Measurements from ENCODE around the gene CTXN1.

Gene CTXN1

DNA sequence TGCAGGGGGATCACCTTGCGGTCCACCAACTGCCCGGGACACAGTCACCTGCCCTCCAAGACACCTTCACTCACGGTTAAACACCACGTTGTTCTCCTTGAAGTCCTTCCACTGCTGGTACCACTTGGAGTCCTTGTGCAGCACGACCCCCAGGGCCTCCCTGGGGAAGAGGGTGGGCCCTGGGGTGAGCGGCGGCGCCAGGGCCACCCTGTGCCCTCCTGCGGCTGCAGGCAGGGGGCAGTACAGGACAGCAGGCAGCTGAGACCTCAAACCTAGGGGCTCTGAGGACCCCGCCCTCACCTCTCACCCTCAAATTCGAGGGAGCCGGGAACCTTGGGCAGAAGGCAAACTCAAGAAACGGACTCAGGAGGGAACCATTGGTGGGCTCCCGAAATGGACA lies 7.5 kb upstream of the CTXN1 start:
- Histone ChIP-seq H4K20me1 (ENCODE audit: insufficient read depth, low read length) (0 out of 2 replicates have a peak, but pooled peaks cover 3% of the 10 kb centered on the region), H3K4me3 (ENCODE audit: low read length) (no peak overlapping the region), H3K27me3 (ENCODE audit: low read depth, low read length) (no peaks in the 10 kb centered on the region), H3K27ac (ENCODE audit: low read length) (no peak overlapping the region), H3K36me3 (replicated peaks; ENCODE audit: low read depth, low read length) (peaks cover 58% of the 10 kb centered on the region), H3K9ac (ENCODE audit: low read length) (no peak overlapping the region), H3K79me2 (ENCODE audit: low read length) (no peaks in the 10 kb centered on the region; the same call in 1 of the 2 replicates), H3K9me3 (ENCODE audit: insufficient read depth, low read length) (no peaks in the 10 kb centered on the region), H2AFZ (ENCODE audit: low read depth, low read length) (no peak overlapping the region), H3K4me1 (ENCODE audit: low read length) (no peaks in the 10 kb centered on the region), H3K4me2 (ENCODE audit: low read length) (no peak overlapping the region)
- TF ChIP-seq, protein P1, sequence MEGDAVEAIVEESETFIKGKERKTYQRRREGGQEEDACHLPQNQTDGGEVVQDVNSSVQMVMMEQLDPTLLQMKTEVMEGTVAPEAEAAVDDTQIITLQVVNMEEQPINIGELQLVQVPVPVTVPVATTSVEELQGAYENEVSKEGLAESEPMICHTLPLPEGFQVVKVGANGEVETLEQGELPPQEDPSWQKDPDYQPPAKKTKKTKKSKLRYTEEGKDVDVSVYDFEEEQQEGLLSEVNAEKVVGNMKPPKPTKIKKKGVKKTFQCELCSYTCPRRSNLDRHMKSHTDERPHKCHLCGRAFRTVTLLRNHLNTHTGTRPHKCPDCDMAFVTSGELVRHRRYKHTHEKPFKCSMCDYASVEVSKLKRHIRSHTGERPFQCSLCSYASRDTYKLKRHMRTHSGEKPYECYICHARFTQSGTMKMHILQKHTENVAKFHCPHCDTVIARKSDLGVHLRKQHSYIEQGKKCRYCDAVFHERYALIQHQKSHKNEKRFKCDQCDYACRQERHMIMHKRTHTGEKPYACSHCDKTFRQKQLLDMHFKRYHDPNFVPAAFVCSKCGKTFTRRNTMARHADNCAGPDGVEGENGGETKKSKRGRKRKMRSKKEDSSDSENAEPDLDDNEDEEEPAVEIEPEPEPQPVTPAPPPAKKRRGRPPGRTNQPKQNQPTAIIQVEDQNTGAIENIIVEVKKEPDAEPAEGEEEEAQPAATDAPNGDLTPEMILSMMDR (IDR thresholded peaks at IDR 0.05; ENCODE audit: low read depth, low read length), result peak; percentile 34
- no peak for TF ChIP-seq EZH2phosphoT487 (IDR thresholded peaks at IDR 0.05; ENCODE audit: low read depth)

DNA sequence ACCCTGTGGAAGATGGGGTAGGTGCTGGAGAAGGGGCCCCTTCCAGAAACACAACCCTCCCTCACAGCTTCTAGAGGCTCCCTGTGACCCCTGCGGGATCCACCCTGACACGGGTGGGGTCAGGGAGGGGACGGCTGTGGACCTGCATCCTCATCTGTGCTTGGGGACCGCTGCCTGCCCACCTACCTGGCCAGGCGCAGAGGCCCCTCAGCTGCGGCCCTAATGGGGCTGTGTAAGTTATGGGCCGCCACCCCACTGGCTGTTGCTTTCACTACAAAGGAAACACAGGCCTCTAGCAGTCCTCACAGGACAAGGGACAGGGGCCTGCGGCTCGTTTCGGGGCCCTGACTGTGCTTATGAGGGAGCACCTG lies 7.0 kb upstream of the CTXN1 start:
- Histone ChIP-seq H3K4me3 (ENCODE audit: low read length) (no peak overlapping the region), H2AFZ (ENCODE audit: low read depth, low read length) (no peak overlapping the region), H4K20me1 (ENCODE audit: insufficient read depth, low read length) (0 out of 2 replicates have a peak, but pooled peaks cover 3% of the 10 kb centered on the region), H3K9ac (ENCODE audit: low read length) (no peak overlapping the region), H3K27ac (ENCODE audit: low read length) (no peak overlapping the region), H3K36me3 (replicated peaks; ENCODE audit: low read depth, low read length) (peaks cover 58% of the 10 kb centered on the region), H3K4me1 (ENCODE audit: low read length) (no peaks in the 10 kb centered on the region), H3K79me2 (ENCODE audit: low read length) (no peaks in the 10 kb centered on the region; the same call in 1 of the 2 replicates), H3K9me3 (ENCODE audit: insufficient read depth, low read length) (no peaks in the 10 kb centered on the region), H3K27me3 (ENCODE audit: low read depth, low read length) (no peaks in the 10 kb centered on the region), H3K4me2 (ENCODE audit: low read length) (no peak overlapping the region)
- TF ChIP-seq, protein P1 (IDR thresholded peaks at IDR 0.05; ENCODE audit: low read depth, low read length), result no peak
- no peak for TF ChIP-seq EZH2phosphoT487 (IDR thresholded peaks at IDR 0.05; ENCODE audit: low read depth)

DNA sequence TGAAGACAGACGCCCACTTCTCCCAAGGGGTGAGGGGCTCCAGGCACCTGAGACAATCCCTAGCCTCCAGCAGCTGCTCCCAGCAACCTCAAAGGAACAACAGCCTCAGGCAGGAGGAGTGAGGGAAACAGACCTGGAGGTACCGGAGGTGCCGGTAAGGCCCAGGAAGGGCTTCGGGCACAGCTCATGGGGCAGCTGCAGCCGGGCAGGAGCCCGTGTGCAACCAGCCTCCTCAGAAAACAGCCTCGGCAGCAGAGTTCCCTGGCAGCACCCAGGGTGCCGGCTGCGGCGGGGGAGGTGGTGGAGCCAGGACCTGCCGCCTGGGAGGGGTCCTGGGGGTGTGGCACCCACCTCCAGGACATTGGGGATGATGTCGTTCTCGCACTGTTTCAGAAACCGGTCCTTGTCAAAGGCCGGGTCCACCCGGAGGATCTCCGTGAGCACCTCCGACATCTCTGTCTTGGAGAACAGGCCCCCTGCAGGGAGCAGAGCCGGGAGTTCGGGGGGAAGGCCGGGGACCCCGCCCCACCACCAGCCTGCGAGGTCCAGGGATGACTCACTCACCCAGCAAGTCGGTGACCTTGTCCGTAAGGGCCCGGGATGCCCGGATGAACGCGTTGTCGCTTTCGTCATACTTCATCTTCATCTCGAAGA lies 6.5 kb upstream of the CTXN1 start:
- Histone ChIP-seq H3K36me3 (replicated peaks; ENCODE audit: low read depth, low read length) (peaks cover 55% of the 10 kb centered on the region), H3K4me2 (ENCODE audit: low read length) (no peak overlapping the region), H4K20me1 (ENCODE audit: insufficient read depth, low read length) (0 out of 2 replicates have a peak, but pooled peaks cover 3% of the 10 kb centered on the region), H3K9ac (ENCODE audit: low read length) (no peak overlapping the region), H3K27me3 (ENCODE audit: low read depth, low read length) (no peaks in the 10 kb centered on the region), H3K79me2 (ENCODE audit: low read length) (no peaks in the 10 kb centered on the region; the same call in 1 of the 2 replicates), H3K27ac (ENCODE audit: low read length) (no peak overlapping the region), H3K4me1 (ENCODE audit: low read length) (no peaks in the 10 kb centered on the region), H2AFZ (ENCODE audit: low read depth, low read length) (no peak overlapping the region), H3K9me3 (ENCODE audit: insufficient read depth, low read length) (no peaks in the 10 kb centered on the region), H3K4me3 (ENCODE audit: low read length) (no peak overlapping the region)
- TF ChIP-seq EZH2phosphoT487 (IDR thresholded peaks at IDR 0.05; ENCODE audit: low read depth), result no peak
- TF ChIP-seq, protein P1 (IDR thresholded peaks at IDR 0.05; ENCODE audit: low read depth, low read length), result no peak

- no peak overlapping the region for H3K27ac ChIP-seq (ENCODE audit: low read length)
Measured at GRCh38 chr19:7931221-7932061, 5.5 kb upstream of the CTXN1 start.

More at GRCh38 chr19:7931221-7932061, 5.5 kb upstream of the CTXN1 start:
- TF ChIP-seq, protein P1 (IDR thresholded peaks at IDR 0.05; ENCODE audit: low read depth, low read length), result no peak
- no peak for TF ChIP-seq EZH2phosphoT487 (IDR thresholded peaks at IDR 0.05; ENCODE audit: low read depth)
- H3K79me2 ChIP-seq (ENCODE audit: low read length), result no peaks in the 10 kb centered on the region; the same call in 1 of the 2 replicates
- H2AFZ ChIP-seq (ENCODE audit: low read depth, low read length), result no peak overlapping the region
- peaks cover 57% of the 10 kb centered on the region for H3K36me3 ChIP-seq (replicated peaks; ENCODE audit: low read depth, low read length)
- no peaks in the 10 kb centered on the region for H3K27me3 ChIP-seq (ENCODE audit: low read depth, low read length)
- no peaks in the 10 kb centered on the region for H3K9me3 ChIP-seq (ENCODE audit: insufficient read depth, low read length)
- no peak overlapping the region for H3K9ac ChIP-seq (ENCODE audit: low read length)
- H3K4me2 ChIP-seq (ENCODE audit: low read length), result no peak overlapping the region
- H3K4me3 ChIP-seq (ENCODE audit: low read length), result no peak overlapping the region
- no peaks in the 10 kb centered on the region for H3K4me1 ChIP-seq (ENCODE audit: low read length)
- 0 out of 2 replicates have a peak, but pooled peaks cover 3% of the 10 kb centered on the region for H4K20me1 ChIP-seq (ENCODE audit: insufficient read depth, low read length)

All from OCI-LY3 (cell line).